NCI-H2171 (cell line): Measurements from ENCODE around the gene DEDD2.

Experiments
- DNase-seq: peaks from one replicate; lab custom pipeline; 2025; lab: John Stamatoyannopoulos, UW

The DEDD2 gene

GRCh38 chr19:42248270-42249148 lies 31.0 kb upstream of the DEDD2 start:
- DNase-seq, result no peak

GRCh38 chr19:42247640-42248199 lies 30.2 kb upstream of the DEDD2 start:
- DNase-seq, result no peak

- no peak for DNase-seq
Observed at GRCh38 chr19:42246922-42247639, 29.6 kb upstream of the DEDD2 start.

- DNase-seq, result no peak
Observed at GRCh38 chr19:42246143-42246921, 28.9 kb upstream of the DEDD2 start.

GRCh38 chr19:42245231-42245630 lies 27.8 kb upstream of the DEDD2 start:
- no peak for DNase-seq

GRCh38 chr19:42244347-42245220 lies 27.1 kb upstream of the DEDD2 start:
- peak; percentile 90 for DNase-seq

- peak; percentile 100 for DNase-seq
Observed at GRCh38 chr19:42242512-42243409, 25.3 kb upstream of the DEDD2 start, which contains the start of gene GSK3A. GSK3A (minus strand) TSS chr19:42242602; CDS start chr19:42242465, 137 bp downstream.

- DNase-seq, result no peak
Observed at GRCh38 chr19:42242069-42242511, 24.6 kb upstream of the DEDD2 start.

GRCh38 chr19:42241279-42241678 lies 23.8 kb upstream of the DEDD2 start:
- no peak for DNase-seq

- DNase-seq, result no peak
Observed at GRCh38 chr19:42239544-42240220, 22.2 kb upstream of the DEDD2 start.

GRCh38 chr19:42235181-42235580 lies 17.7 kb upstream of the DEDD2 start:
- no peak for DNase-seq

GRCh38 chr19:42234364-42234763 lies 16.9 kb upstream of the DEDD2 start:
- no peak for DNase-seq

GRCh38 chr19:42233678-42234292 lies 16.3 kb upstream of the DEDD2 start:
- DNase-seq, result no peak

GRCh38 chr19:42233106-42233505 lies 15.6 kb upstream of the DEDD2 start:
- no peak for DNase-seq

GRCh38 chr19:42232435-42232834 lies 15.0 kb upstream of the DEDD2 start:
- no peak for DNase-seq

GRCh38 chr19:42230571-42230970 lies 13.1 kb upstream of the DEDD2 start:
- no peak for DNase-seq

- no peak for DNase-seq
Observed at GRCh38 chr19:42229855-42230351, 12.4 kb upstream of the DEDD2 start.

GRCh38 chr19:42229301-42229854 lies 11.9 kb upstream of the DEDD2 start:
- DNase-seq, result no peak
